Activated T-cell treated with anti-CD3 and anti-CD28 coated beads, Interleukin-2, amount 50 U/mL, for 72 hours (primary cell): ENCODE data around the gene ATP6AP1. TPM values are rescaled to one million over a fixed set of nuclear protein-coding genes. Genes with fewer than 3 reads are reported as not detected.
A peak's percentile ranks its signal among the peaks of the same experiment; 100 is the strongest.

Experiments
- ATAC-seq, 2 donors: fragments of 150-1000 bp; cut with Tn5 transposase; replicated peaks in 1 of 2; 2 replicates each; pipeline ENCODE4 v1.10.0; 2021; ENCODE audit warnings: moderate library complexity in 2 of 2, mild to moderate bottlenecking in 1 of 2
- DNase-seq, 2 donors: peaks; one replicate each; pipeline ENCODE4 v3.0.0; 2021 to 2022; ENCODE audit warnings: mixed read lengths in 1 of 2
- H3K27ac Mint-ChIP-seq: one replicate; pipeline ENCODE4 v1.8.0; 2022; ENCODE audit warnings: mild to moderate bottlenecking, moderate library complexity, mixed read lengths
- H3K27me3 Mint-ChIP-seq: one replicate; pipeline ENCODE4 v1.8.0; 2022; ENCODE audit warnings: low read depth, mixed read lengths
- H3K36me3 Mint-ChIP-seq, 2 donors: one replicate each; pipeline ENCODE4 v1.8.0; 2022; ENCODE audit warnings: mixed read lengths in 2 of 2, mild to moderate bottlenecking in 1 of 2; ENCODE audit not compliant: insufficient read depth in 2 of 2
- H3K4me1 Mint-ChIP-seq: one replicate; pipeline ENCODE4 v1.8.0; 2022; ENCODE audit warnings: low read depth, mixed read lengths
- H3K4me3 Mint-ChIP-seq, 2 donors: one replicate each; pipeline ENCODE4 v1.8.0; 2022; ENCODE audit warnings: mild to moderate bottlenecking in 2 of 2, mixed read lengths in 2 of 2, moderate library complexity in 2 of 2
- H3K9me3 Mint-ChIP-seq, 2 donors: one replicate each; pipeline ENCODE4 v1.8.0; 2022; ENCODE audit warnings: mixed read lengths in 2 of 2
- total RNA-seq, 2 donors: library from RNA; stranded (reverse); gene quantifications; one replicate each; pipeline ENCODE4 v1.2.3, GENCODE V29; 2022

Gene ATP6AP1
- total RNA-seq, 2 donors from 2014 or later: 37.0 to 38.7 TPM

- Mint-ChIP-seq H3K4me3 (no peak overlapping the region), H3K4me1 (no peaks in the 10 kb centered on the region), H3K9me3 (no peaks in the 10 kb centered on the region), H3K36me3 (peaks cover 0 to 5% of the 10 kb centered on the region in 2 donors), H3K27ac (no peak overlapping the region), H3K27me3 (peaks cover 8% of the 10 kb centered on the region)
- DNase-seq: no peak
- no peak for ATAC-seq
These were observed 21.8 kb downstream of the ATP6AP1 start for GRCh38 chrX:154450312-154450711.

GRCh38 chrX:154452823-154453222 is 24.3 kb downstream of the ATP6AP1 start:
- Mint-ChIP-seq H3K4me1 (no peaks in the 10 kb centered on the region), H3K9me3 (no peaks in the 10 kb centered on the region), H3K4me3 (no peak overlapping the region), H3K27ac (no peak overlapping the region), H3K27me3 (peaks cover 8% of the 10 kb centered on the region), H3K36me3 (peaks cover 3 to 9% of the 10 kb centered on the region in 2 donors)
- DNase-seq (no peak), ATAC-seq (no peak)

- Mint-ChIP-seq H3K27ac (peak overlapping the region; percentile 99), H3K4me1 (peaks cover 4% of the 10 kb centered on the region), H3K36me3 (peaks cover 5 to 13% of the 10 kb centered on the region in 2 donors), H3K27me3 (peaks cover 8% of the 10 kb centered on the region), H3K4me3 (peak overlapping the region; percentile 88 to 98), H3K9me3 (no peaks in the 10 kb centered on the region)
- ATAC-seq (peak; percentile 69 to 76), DNase-seq (peak; percentile 65 to 73)
These were observed 29.1 kb downstream of the ATP6AP1 start for GRCh38 chrX:154457491-154458115.

GRCh38 chrX:154458116-154458953 is 29.9 kb downstream of the ATP6AP1 start, which contains the start of gene PLXNA3:
Gene PLXNA3 (plus strand): TSS chrX:154458281. CDS start chrX:154460184, 1,903 bp downstream.
- Mint-ChIP-seq H3K9me3 (no peaks in the 10 kb centered on the region), H3K4me1 (peaks cover 4% of the 10 kb centered on the region), H3K36me3 (peaks cover 5 to 13% of the 10 kb centered on the region in 2 donors), H3K27ac (peak within 1 kb of the TSS; percentile 99), H3K27me3 (peaks cover 2% of the 10 kb centered on the region), H3K4me3 (peak within 1 kb of the TSS; percentile 88 to 98)
- peak; percentile 81 for ATAC-seq
- DNase-seq: peak; percentile 73 to 79

GRCh38 chrX:154458954-154459778 is 30.7 kb downstream of the ATP6AP1 start:
- H3K4me3 Mint-ChIP-seq: peak overlapping the region; percentile 82 to 83
- H3K9me3 Mint-ChIP-seq: no peaks in the 10 kb centered on the region
- peaks cover 5 to 13% of the 10 kb centered on the region in 2 donors for H3K36me3 Mint-ChIP-seq
- ATAC-seq (peak; percentile 29 to 47), DNase-seq (no peak)
- H3K27ac Mint-ChIP-seq: peak overlapping the region; percentile 57
- H3K27me3 Mint-ChIP-seq: no peaks in the 10 kb centered on the region
- peaks cover 4% of the 10 kb centered on the region for H3K4me1 Mint-ChIP-seq

- peak overlapping the region; percentile 56 to 83 for H3K4me3 Mint-ChIP-seq
- peaks cover 5 to 11% of the 10 kb centered on the region in 2 donors for H3K36me3 Mint-ChIP-seq
- DNase-seq (no peak), ATAC-seq (no peak)
- H3K27me3 Mint-ChIP-seq: no peaks in the 10 kb centered on the region
- H3K9me3 Mint-ChIP-seq: no peaks in the 10 kb centered on the region
- H3K4me1 Mint-ChIP-seq: peaks cover 4% of the 10 kb centered on the region
- H3K27ac Mint-ChIP-seq: no peak overlapping the region
These were observed 31.4 kb downstream of the ATP6AP1 start for GRCh38 chrX:154459832-154460231.

GRCh38 chrX:154460326-154460725 is 31.8 kb downstream of the ATP6AP1 start:
- no peaks in the 10 kb centered on the region for H3K9me3 Mint-ChIP-seq
- no peak overlapping the region for H3K27ac Mint-ChIP-seq
- no peak for DNase-seq
- peak overlapping the region; percentile 56 to 83 for H3K4me3 Mint-ChIP-seq
- H3K27me3 Mint-ChIP-seq: no peaks in the 10 kb centered on the region
- peaks cover 4% of the 10 kb centered on the region for H3K4me1 Mint-ChIP-seq
- peaks cover 5 to 11% of the 10 kb centered on the region in 2 donors for H3K36me3 Mint-ChIP-seq
- ATAC-seq: no peak

GRCh38 chrX:154462396-154462795 is 33.9 kb downstream of the ATP6AP1 start:
- ATAC-seq: no peak
- Mint-ChIP-seq H3K9me3 (no peaks in the 10 kb centered on the region), H3K4me1 (peaks cover 4% of the 10 kb centered on the region), H3K27me3 (no peaks in the 10 kb centered on the region), H3K4me3 (no peak overlapping the region), H3K27ac (no peak overlapping the region), H3K36me3 (peaks cover 3 to 8% of the 10 kb centered on the region in 2 donors)
- no peak for DNase-seq

- Mint-ChIP-seq H3K9me3 (no peaks in the 10 kb centered on the region), H3K4me1 (peaks cover 4% of the 10 kb centered on the region), H3K27ac (no peak overlapping the region), H3K36me3 (peaks cover 1 to 6% of the 10 kb centered on the region in 2 donors), H3K27me3 (no peaks in the 10 kb centered on the region), H3K4me3 (no peak overlapping the region)
- DNase-seq (no peak), ATAC-seq (no peak)
These were observed 35.2 kb downstream of the ATP6AP1 start for GRCh38 chrX:154463611-154464220.

- Mint-ChIP-seq H3K27me3 (no peaks in the 10 kb centered on the region), H3K27ac (no peak overlapping the region), H3K4me1 (no peaks in the 10 kb centered on the region), H3K4me3 (no peak overlapping the region), H3K36me3 (peaks cover 1 to 7% of the 10 kb centered on the region in 2 donors), H3K9me3 (no peaks in the 10 kb centered on the region)
- ATAC-seq (no peak), DNase-seq (no peak)
These were observed 36.4 kb downstream of the ATP6AP1 start for GRCh38 chrX:154464806-154465365.

- no peak overlapping the region for H3K4me3 Mint-ChIP-seq
- H3K27me3 Mint-ChIP-seq: no peaks in the 10 kb centered on the region
- ATAC-seq (no peak), DNase-seq (no peak)
- H3K4me1 Mint-ChIP-seq: no peaks in the 10 kb centered on the region
- no peaks in the 10 kb centered on the region for H3K9me3 Mint-ChIP-seq
- H3K27ac Mint-ChIP-seq: no peak overlapping the region
- peaks cover 1 to 7% of the 10 kb centered on the region in 2 donors for H3K36me3 Mint-ChIP-seq
These were observed 37.1 kb downstream of the ATP6AP1 start for GRCh38 chrX:154465601-154466000.

- H3K9me3 Mint-ChIP-seq: no peaks in the 10 kb centered on the region
- H3K27me3 Mint-ChIP-seq: no peaks in the 10 kb centered on the region
- H3K27ac Mint-ChIP-seq: no peak overlapping the region
- no peaks in the 10 kb centered on the region for H3K4me1 Mint-ChIP-seq
- DNase-seq: no peak
- peaks cover 1 to 7% of the 10 kb centered on the region in 2 donors for H3K36me3 Mint-ChIP-seq
- no peak overlapping the region for H3K4me3 Mint-ChIP-seq
- no peak for ATAC-seq
These were observed 37.6 kb downstream of the ATP6AP1 start for GRCh38 chrX:154466036-154466435.
